Activated CD4-positive, alpha-beta T cell treated with anti-CD3 and anti-CD28 coated beads, Interleukin-2, amount 10 ng/mL, durations not matched to agents 7 days and 5 days (primary cell): ENCODE results near the gene VWC2. TPM values are rescaled to one million over a fixed set of nuclear protein-coding genes. Genes with fewer than 3 reads are reported as not detected.

Experiments used
- CTCF ChIA-PET: fragments of 350-600 bp; sonication (Branson Sonifier 250); formaldehyde crosslinking; loops from one replicate; lab custom pipeline; 2021; ENCODE audit warnings: antibody characterized with exemption; lab: Charles Lee
- POLR2A ChIA-PET: fragments of 350-600 bp; sonication (Branson Sonifier 250); formaldehyde crosslinking; loops from one replicate; lab custom pipeline; 2021; ENCODE audit warnings: antibody characterized with exemption; lab: Charles Lee
- DNase-seq: peaks from one replicate; pipeline ENCODE4 v3.0.0-alpha.2; 2020
- H3K27ac Mint-ChIP-seq: one replicate; pipeline ENCODE4 v1.8.0; 2021; ENCODE audit warnings: mild to moderate bottlenecking, moderate library complexity, mixed read lengths
- H3K27me3 Mint-ChIP-seq: one replicate; pipeline ENCODE4 v1.8.0; 2021; ENCODE audit warnings: mixed read lengths
- H3K36me3 Mint-ChIP-seq: one replicate; pipeline ENCODE4 v1.8.0; 2021; ENCODE audit warnings: low read depth, mixed read lengths
- H3K4me1 Mint-ChIP-seq: one replicate; pipeline ENCODE4 v1.8.0; 2021; ENCODE audit warnings: mixed read lengths
- H3K4me3 Mint-ChIP-seq: one replicate; pipeline ENCODE4 v1.8.0; 2021; ENCODE audit warnings: mild to moderate bottlenecking, moderate library complexity, mixed read lengths
- H3K9me3 Mint-ChIP-seq: one replicate; pipeline ENCODE4 v1.8.0; 2021; ENCODE audit warnings: mixed read lengths
- total RNA-seq, 2 experiments: library from RNA; stranded (reverse); gene quantifications; one replicate each; pipeline ENCODE4 v1.2.3, GENCODE V29; 2021

VWC2 gene
- total RNA-seq, 2 experiments from 2014 or later: not detected

DNA sequence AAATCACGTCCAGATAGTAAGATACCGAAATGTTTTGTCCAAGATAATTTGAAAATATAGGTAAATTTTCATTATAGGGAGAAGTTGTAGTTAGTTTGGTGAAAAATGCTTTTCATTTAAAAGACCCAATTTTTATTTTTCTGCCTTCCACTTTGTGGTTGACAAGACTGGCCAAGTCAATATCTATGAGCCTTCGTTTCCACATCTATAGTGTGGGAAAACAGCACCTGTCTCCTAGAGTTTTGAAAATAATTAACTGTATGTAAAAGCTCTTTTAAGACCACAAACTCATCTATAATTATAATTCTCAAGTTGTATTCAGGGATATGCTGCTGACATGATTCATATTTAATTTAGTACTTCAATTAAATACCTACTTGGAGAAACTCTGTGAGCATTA, 102.8 kb downstream of the VWC2 start:
- H3K36me3 Mint-ChIP-seq: no peaks in the 10 kb centered on the region
- POLR2A ChIA-PET: no interaction called here
- H3K9me3 Mint-ChIP-seq: no peaks in the 10 kb centered on the region
- DNase-seq: no peak
- H3K4me1 Mint-ChIP-seq: no peaks in the 10 kb centered on the region
- H3K27ac Mint-ChIP-seq: no peak overlapping the region
- no peaks in the 10 kb centered on the region for H3K27me3 Mint-ChIP-seq
- no peak overlapping the region for H3K4me3 Mint-ChIP-seq
- CTCF ChIA-PET: no interaction called here

DNA sequence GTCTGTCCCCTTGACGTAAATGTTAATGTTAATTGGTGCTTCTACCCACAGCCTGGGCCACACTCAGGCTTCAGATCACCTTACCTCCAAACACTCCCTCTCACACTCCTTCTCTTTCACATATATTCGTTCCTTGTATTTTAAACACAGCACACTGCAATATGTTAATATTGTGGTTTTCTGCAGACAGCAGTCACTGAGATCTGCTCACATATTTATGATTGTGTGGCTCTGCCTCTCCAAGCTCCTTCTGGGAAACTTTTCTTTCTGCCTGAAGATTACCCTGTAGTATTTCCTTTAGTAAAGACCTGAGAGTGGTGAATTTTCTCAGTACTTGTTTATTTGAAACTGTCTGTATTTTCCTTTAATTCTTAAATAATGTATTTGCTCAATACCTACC, 104.7 kb downstream of the VWC2 start:
- ChIA-PET CTCF (no interaction called here), POLR2A (no interaction called here)
- H3K27ac Mint-ChIP-seq: no peak overlapping the region
- no peaks in the 10 kb centered on the region for H3K9me3 Mint-ChIP-seq
- no peaks in the 10 kb centered on the region for H3K4me1 Mint-ChIP-seq
- DNase-seq: no peak
- H3K27me3 Mint-ChIP-seq: no peaks in the 10 kb centered on the region
- no peak overlapping the region for H3K4me3 Mint-ChIP-seq
- no peaks in the 10 kb centered on the region for H3K36me3 Mint-ChIP-seq

DNA sequence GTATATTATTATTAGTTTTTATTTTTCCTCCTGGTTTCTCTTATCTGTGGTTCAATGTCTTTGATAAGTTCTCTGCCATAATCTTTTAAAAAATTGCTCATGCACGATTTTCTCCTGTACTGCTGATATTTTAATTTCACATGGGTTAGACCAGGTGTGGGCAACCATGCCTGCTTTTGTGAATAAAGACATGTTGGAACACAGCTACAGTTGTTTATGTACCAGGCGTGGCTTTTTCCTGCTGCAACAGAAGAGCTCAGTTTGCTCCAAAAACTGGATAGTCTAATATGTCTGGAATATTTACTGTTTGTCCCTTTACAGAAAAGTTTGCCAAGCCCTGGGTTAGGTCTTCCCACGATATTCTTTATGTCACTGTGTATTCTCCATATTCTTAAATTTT, 105.2 kb downstream of the VWC2 start:
- POLR2A ChIA-PET: no interaction called here
- Mint-ChIP-seq H3K9me3 (no peaks in the 10 kb centered on the region), H3K4me3 (no peak overlapping the region), H3K4me1 (no peaks in the 10 kb centered on the region), H3K27ac (no peak overlapping the region), H3K36me3 (no peaks in the 10 kb centered on the region), H3K27me3 (no peaks in the 10 kb centered on the region)
- CTCF ChIA-PET: no interaction called here
- DNase-seq: no peak

DNA sequence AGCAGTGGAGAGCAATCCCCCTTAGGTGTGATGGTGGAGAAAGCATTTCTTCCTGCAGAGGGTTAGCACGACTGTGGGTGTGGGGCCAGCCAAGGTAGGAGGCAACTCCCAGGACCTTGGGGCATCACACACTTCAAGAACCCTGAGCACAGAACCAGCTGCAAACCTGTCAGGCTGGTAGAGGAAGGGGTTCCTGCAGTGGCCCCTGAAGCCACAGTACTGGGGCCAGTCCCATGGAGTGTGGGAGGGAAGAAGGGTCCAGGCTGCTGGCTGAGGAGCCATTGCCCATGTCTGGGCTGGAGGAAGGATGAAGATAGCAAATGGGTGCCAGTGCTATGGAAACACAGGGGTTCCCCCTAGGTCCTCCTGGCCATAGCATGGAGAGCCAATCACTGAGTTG, 110.5 kb downstream of the VWC2 start:
- DNase-seq: no peak
- H3K36me3 Mint-ChIP-seq: no peaks in the 10 kb centered on the region
- CTCF ChIA-PET: no interaction called here
- H3K27ac Mint-ChIP-seq: no peak overlapping the region
- POLR2A ChIA-PET: no interaction called here
- H3K4me3 Mint-ChIP-seq: no peak overlapping the region
- H3K4me1 Mint-ChIP-seq: no peaks in the 10 kb centered on the region
- H3K27me3 Mint-ChIP-seq: peaks cover 3% of the 10 kb centered on the region
- no peaks in the 10 kb centered on the region for H3K9me3 Mint-ChIP-seq

DNA sequence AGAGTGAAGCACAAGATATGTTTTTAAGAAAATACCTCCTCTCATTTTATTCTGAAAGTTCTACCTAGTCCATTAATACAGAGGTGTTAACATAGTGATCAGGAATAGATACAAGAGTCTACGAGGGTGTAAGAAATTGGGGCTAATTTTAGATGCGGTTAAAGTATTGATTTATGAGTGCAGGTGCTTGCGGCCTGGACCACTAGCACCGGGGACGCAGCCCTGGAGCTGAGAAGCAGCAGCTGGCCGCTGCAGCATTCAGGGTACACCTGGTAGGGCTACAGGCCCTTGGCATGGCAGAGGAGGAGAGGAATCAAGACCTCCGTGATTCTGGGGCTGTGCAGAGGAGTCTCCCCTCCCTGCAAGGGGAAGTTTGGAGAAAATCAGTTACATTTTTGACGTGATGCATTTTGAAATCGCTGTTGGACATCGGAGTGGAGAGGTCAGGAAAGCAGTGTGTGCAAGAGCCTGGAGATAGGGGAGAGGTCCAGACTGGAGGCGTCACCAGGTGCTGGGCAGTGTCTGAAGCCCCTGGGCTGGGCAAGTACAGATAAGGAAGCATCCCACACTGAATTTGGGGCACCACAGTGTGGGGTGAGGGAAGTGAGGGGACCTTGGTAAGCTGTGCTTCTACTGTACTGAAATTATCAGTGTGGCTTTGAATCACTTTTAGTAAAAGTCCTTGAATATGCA, 112.3 kb downstream of the VWC2 start:
- POLR2A ChIA-PET: no interaction called here
- no peak for DNase-seq

DNA sequence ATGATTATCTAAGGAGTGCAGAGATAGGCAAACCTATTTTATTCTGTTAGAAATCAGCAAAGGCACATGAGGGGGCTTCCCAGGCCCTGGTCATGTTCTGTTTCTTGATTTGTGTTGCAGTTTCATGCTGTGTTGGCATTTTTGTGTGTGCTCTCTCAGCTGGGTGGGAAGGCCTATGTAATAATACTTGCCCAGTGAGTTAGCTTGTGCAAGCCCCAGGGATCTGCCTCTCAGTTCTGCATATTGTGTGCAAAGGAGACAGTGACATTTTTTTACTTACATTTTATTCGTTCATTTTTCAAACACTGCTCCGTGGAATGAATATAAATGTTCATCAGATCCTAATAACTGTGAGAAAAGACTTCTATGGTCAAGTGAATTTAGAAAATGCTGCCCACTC, 119.0 kb downstream of the VWC2 start:
- ChIA-PET POLR2A (no interaction called here), CTCF (no interaction called here)
- no peak for DNase-seq
- no peak overlapping the region for H3K27ac Mint-ChIP-seq
- no peaks in the 10 kb centered on the region for H3K4me1 Mint-ChIP-seq
- H3K27me3 Mint-ChIP-seq: no peaks in the 10 kb centered on the region
- H3K4me3 Mint-ChIP-seq: no peak overlapping the region
- H3K9me3 Mint-ChIP-seq: no peaks in the 10 kb centered on the region
- no peaks in the 10 kb centered on the region for H3K36me3 Mint-ChIP-seq

More for the DNA sequence above, 112.3 kb downstream of the VWC2 start:
- H3K36me3 Mint-ChIP-seq: no peaks in the 10 kb centered on the region
- H3K4me1 Mint-ChIP-seq: no peaks in the 10 kb centered on the region
- H3K27me3 Mint-ChIP-seq: peaks cover 3% of the 10 kb centered on the region
- CTCF ChIA-PET: no interaction called here
- no peaks in the 10 kb centered on the region for H3K9me3 Mint-ChIP-seq
- H3K27ac Mint-ChIP-seq: no peak overlapping the region
- no peak overlapping the region for H3K4me3 Mint-ChIP-seq

DNA sequence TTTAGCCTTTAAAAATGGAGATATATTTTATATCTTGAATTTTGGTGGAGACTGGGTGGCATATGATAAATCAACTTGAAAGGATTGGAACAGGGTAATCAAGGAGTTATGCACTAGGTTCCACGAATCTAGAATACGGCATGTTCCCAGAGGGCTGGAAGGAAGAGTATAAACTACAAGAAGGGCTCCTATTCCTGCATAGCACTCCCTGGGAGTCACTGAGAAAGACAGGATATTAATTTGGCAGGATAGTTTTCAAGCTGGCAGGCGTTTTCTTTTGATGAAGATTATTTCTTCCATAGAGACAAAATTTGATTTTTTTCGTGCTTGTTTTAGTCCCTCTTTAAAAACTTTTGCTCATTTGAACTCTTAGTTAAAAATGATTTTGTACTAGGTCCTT, 119.7 kb downstream of the VWC2 start:
- Mint-ChIP-seq H3K4me1 (no peaks in the 10 kb centered on the region), H3K9me3 (no peaks in the 10 kb centered on the region), H3K36me3 (no peaks in the 10 kb centered on the region), H3K4me3 (no peak overlapping the region), H3K27me3 (no peaks in the 10 kb centered on the region), H3K27ac (no peak overlapping the region)
- CTCF ChIA-PET: no interaction called here
- no peak for DNase-seq
- POLR2A ChIA-PET: no interaction called here

DNA sequence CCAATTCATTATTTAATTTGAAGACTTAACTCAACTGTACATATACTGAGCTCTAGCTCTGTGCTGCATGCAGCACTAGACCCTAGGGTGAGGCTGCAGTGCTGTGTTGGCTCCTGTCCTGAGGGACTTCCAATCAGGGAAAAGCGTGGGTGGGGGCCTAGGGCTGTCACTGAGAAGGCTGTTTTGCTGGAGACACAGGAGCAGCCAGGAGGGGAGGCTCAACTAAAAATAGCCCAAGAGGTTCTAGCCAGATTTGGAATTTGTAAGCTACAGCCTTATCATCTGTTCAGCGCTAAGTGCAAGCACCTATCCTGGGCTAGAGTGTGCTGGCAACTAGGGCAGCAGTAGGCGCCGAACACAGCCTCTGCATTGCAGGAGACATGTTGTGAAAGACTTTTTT, 121.1 kb downstream of the VWC2 start:
- H3K27ac Mint-ChIP-seq: no peak overlapping the region
- H3K36me3 Mint-ChIP-seq: no peaks in the 10 kb centered on the region
- no peaks in the 10 kb centered on the region for H3K9me3 Mint-ChIP-seq
- H3K4me3 Mint-ChIP-seq: no peak overlapping the region
- no peak for DNase-seq
- ChIA-PET POLR2A (no interaction called here), CTCF (no interaction called here)
- no peaks in the 10 kb centered on the region for H3K27me3 Mint-ChIP-seq
- H3K4me1 Mint-ChIP-seq: no peaks in the 10 kb centered on the region

DNA sequence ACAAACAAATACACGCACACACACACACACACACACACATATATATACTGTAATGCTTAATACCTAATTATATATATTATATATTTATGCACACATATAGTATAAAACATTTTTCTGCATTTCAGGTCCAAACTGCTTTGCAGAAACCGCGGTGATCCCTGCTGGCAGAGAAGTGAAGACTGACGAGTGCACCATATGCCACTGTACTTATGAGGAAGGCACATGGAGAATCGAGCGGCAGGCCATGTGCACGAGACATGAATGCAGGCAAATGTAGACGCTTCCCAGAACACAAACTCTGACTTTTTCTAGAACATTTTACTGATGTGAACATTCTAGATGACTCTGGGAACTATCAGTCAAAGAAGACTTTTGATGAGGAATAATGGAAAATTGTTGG, 138.5 kb downstream of the VWC2 start:
- DNase-seq: no peak
- Mint-ChIP-seq H3K4me3 (no peak overlapping the region), H3K4me1 (no peaks in the 10 kb centered on the region), H3K36me3 (no peaks in the 10 kb centered on the region), H3K27me3 (peaks cover 2% of the 10 kb centered on the region), H3K27ac (no peak overlapping the region), H3K9me3 (no peaks in the 10 kb centered on the region)
- ChIA-PET CTCF (no interaction called here), POLR2A (no interaction called here)

DNA sequence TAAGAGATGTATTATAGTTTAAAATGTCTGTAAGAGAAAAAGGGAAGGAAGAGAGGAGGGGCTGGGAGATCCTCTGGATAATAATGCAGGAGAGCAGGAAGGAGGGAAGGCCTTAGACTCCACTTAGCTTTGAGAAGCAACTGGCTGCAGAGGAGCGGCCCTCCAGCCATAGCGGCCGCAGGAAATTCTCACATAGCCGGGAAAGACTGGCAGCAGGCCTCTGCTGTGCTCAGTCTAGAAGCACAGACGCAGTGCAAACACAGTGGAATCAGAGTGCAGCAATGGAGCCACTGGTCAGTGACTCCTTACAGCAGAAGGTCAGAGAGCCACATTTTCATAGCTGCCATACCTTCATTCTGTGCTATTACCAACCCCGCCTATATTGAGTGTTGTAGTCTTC, 153.3 kb downstream of the VWC2 start:
- Mint-ChIP-seq H3K27ac (no peak overlapping the region), H3K9me3 (peaks cover 7% of the 10 kb centered on the region), H3K4me1 (no peaks in the 10 kb centered on the region), H3K36me3 (peaks cover 2% of the 10 kb centered on the region), H3K4me3 (no peak overlapping the region), H3K27me3 (no peaks in the 10 kb centered on the region)
- ChIA-PET POLR2A (no interaction called here), CTCF (no interaction called here)
- DNase-seq: no peak

DNA sequence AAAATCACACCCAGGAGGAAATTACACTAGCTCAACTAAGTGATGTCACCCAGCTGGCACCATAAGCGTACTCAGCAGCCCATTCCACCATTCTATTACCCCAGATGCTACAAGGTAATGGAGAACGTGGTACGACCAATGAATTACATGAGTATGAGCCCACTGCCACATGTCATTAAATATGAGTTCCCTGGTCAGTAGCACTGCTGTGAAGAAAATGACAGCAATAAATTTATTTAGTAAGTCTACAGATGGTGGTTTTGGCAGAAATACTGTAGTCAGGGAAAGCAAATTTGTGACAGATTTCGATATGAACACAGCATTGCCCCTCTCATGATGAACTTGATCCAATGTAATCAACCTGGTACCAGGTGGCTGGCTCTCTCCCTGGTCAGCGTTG, 154.2 kb downstream of the VWC2 start:
- Mint-ChIP-seq H3K27me3 (no peaks in the 10 kb centered on the region), H3K27ac (no peak overlapping the region), H3K36me3 (peaks cover 2% of the 10 kb centered on the region), H3K4me3 (no peak overlapping the region), H3K4me1 (no peaks in the 10 kb centered on the region), H3K9me3 (peaks cover 15% of the 10 kb centered on the region)
- ChIA-PET POLR2A (no interaction called here), CTCF (no interaction called here)
- no peak for DNase-seq

DNA sequence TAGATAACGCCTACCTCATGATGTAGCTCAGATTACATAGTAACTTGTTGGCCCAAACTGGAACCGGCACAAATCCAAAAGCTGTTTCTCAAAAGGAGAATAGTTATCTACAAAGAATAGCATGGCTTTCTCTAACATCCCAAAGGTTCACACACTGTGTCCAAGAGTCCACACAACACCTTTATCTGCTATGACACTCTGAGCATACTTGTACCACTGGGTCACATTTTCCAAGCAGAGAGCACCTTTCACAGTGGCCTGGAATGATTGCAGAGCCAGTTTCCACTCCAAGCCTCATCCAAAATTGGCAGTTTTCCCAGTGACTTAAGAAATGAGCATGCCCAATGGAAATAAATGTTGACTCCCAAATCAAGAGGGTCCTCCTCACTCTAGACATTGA, 155.3 kb downstream of the VWC2 start:
- Mint-ChIP-seq H3K9me3 (peaks cover 17% of the 10 kb centered on the region), H3K4me1 (no peaks in the 10 kb centered on the region), H3K27ac (no peak overlapping the region), H3K4me3 (no peak overlapping the region), H3K36me3 (peaks cover 2% of the 10 kb centered on the region), H3K27me3 (no peaks in the 10 kb centered on the region)
- ChIA-PET CTCF (no interaction called here), POLR2A (no interaction called here)
- no peak for DNase-seq

DNA sequence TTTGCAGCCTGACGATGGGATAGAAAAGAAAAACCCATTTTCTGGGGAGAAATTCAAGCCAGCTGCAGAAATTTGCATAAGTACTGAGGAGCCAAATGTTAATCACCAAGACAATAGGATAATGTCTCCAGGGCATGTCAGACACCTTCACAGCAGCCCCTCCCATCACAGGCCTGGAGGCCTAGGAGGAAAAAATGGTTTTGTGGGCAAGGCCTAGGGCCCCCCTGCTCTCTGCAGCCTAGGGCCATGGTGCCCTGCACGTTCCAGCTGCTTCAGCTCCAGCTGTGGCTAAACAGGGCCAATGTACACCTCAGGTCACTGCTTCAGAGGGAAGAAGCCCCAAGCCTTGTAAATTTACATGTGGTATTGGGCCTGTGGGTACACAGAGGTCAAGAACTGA, 158.2 kb downstream of the VWC2 start:
- Mint-ChIP-seq H3K27ac (no peak overlapping the region), H3K4me1 (no peaks in the 10 kb centered on the region), H3K9me3 (peaks cover 17% of the 10 kb centered on the region), H3K27me3 (no peaks in the 10 kb centered on the region), H3K4me3 (no peak overlapping the region), H3K36me3 (peaks cover 2% of the 10 kb centered on the region)
- CTCF ChIA-PET: interaction anchor here (0.6 kb wide), 1 partner anchor 1487 kb away, joined by 3 read pairs; no protein-coding TSS in a partner anchor
- no peak for DNase-seq
- POLR2A ChIA-PET: no interaction called here

DNA sequence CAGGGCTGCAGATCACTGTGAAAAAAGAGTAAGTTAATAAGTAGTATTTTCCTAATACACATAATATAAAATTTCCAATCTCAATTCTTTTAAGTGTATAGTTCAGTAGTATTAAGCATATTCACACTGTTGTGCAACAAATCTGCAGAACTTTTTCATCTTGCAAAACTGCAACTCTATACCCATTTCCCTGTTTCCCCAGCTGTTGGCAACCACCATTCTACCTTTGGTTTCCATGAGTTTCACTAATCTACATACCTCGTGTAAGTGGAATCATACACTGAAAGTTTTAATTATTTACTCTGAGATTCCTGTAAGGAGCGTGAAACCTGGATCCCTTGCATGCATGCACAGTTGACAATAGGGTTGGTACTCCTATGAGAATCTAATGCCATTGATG, 164.2 kb downstream of the VWC2 start:
- no peak overlapping the region for H3K27ac Mint-ChIP-seq
- H3K27me3 Mint-ChIP-seq: no peaks in the 10 kb centered on the region
- H3K36me3 Mint-ChIP-seq: no peaks in the 10 kb centered on the region
- H3K9me3 Mint-ChIP-seq: peaks cover 2% of the 10 kb centered on the region
- H3K4me3 Mint-ChIP-seq: no peak overlapping the region
- DNase-seq: no peak
- H3K4me1 Mint-ChIP-seq: no peaks in the 10 kb centered on the region
- CTCF ChIA-PET: no interaction called here
- POLR2A ChIA-PET: no interaction called here
